ENCODE measurements around the gene FBXO42.
"Not testable (repeated sequence)": the region's sequence is repeated elsewhere in the genome, so short reads cannot be mapped to it uniquely, and the experiment has no call there.

Gene FBXO42

DNA sequence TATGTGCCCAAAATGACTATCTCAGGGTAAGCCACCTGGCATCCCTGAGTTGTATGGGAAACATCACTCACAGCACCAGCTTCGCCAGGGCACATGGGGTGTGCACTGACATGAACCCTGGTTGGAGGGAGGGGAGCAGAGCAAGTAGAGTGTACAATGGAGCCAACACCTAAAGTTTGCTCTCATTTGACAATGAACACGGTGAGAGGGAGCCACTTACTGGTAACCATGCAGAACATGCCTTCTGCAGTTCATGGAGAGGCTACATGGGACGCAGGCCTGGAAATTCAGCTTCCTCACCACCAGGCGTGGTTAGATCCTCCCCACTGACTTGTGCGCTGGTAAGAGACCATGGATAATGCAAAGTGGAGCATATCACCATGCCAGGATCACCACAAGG lies 105.3 kb downstream of the FBXO42 start:
- in situ Hi-C loops (cut with MboI; ENCODE audit: low sequenced_read_pairs): no loop called here

DNA sequence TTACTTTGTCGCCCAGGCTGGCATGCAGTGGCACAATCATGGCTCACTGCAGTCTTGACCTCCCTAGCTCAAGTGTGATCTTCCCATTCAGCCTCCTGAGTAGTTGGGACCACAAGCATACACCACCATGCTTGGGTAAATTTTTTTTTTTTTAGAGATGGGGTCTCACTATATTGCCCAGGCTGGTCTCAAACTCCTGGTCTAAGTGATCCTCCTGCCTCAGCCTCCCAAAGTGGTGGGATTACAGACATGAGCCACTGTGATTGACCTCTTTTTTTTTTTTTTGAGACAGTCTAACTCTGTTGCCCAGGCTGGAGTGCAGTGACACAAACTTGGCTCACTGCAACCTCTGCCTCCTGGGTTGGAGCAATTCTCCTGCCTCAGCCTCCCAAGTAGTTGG lies 106.0 kb downstream of the FBXO42 start:
- in situ Hi-C loops (cut with MboI; ENCODE audit: low sequenced_read_pairs): not testable (repeated sequence)

GRCh38 chr1:16245476-16246196 lies 106.6 kb downstream of the FBXO42 start:
- in situ Hi-C loops (cut with MboI; ENCODE audit: low sequenced_read_pairs): no loop called here

DNA sequence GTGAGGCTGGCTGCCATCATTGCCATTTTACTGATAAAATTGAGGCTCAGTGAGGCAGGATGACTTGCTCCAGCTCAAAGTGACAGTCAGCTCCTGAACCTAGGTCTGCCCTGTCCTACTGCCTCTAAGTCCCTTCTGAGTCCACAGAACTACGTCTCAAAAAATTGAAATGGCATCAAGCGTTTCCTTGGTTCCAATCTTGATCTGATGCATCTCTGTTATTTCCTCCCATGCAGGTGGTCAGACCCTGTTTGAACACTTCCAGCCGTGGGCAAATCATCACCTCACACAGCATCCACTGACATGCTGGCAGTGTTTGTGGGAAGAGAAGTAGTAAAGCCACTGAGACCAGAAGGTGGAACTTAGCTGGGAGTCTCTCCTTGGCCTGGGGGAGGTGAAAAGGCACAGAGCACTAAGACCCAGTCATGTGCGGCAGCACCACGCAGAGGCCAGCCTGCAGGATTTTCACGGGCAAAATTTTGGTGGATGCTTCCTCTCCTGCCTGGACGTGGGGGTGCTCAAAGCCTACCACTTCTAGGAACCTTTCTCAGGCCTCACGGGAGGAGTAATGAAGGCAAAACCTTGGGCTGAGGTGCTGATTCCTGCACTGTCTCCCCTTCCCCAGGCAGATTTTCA lies 107.5 kb downstream of the FBXO42 start:
- in situ Hi-C loops (cut with MboI; ENCODE audit: low sequenced_read_pairs): no loop called here

- in situ Hi-C loops (cut with MboI; ENCODE audit: low sequenced_read_pairs): no loop called here
Observed at GRCh38 chr1:16243936-16244649, 108.2 kb downstream of the FBXO42 start.

DNA sequence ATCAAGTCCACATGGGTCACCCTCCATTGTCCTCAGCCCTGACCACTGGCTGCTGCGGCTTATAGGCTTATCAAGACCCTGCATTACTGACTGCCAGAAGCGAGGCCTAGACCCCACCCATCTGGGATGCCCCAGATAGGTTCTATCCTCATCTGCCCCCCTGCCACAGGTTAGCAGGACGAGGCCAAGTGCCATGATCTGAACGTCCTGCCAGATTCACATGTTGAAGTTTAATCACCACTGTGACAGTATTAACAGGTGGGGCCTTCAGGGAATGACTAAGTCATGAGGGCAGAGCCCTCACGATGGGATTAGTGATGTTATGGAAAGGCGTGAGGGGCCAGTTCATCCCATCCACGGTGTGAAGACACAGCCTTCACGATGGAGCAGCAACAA lies 109.1 kb downstream of the FBXO42 start:
- in situ Hi-C loops (cut with MboI; ENCODE audit: low sequenced_read_pairs): no loop called here

DNA sequence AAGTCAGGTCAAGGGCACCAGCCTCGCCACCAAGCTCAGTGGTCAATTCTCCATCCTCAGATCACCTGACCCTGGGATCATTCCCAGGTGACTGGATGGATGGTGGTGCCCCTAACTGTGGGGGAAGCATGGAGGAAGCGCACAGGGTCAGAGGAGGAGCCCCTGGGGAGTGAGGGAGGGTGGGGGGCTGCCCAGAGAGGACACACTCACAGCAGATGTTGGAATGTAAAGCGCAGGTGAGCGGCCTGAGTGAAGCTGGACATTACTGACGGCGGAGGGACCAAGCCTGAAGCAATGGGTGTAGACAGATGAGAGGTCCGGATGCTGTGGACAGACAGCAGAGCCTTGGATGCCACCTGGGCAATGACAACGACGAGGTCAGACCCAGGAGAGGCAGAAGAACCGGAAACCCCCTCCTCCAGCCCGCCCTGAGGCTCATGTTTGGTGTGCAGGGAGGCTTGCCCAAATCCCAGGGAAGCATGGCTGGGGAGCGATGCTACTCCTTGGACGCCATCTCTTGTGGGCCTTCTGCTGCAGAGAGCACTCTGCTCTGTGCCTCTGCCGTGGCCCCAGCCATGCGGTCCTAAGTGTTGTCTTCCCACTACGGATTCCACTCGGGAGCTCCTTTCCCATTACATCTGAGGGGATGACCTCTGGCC lies 109.6 kb downstream of the FBXO42 start:
- in situ Hi-C loops (cut with MboI; ENCODE audit: low sequenced_read_pairs): no loop called here

- in situ Hi-C loops (cut with MboI; ENCODE audit: low sequenced_read_pairs): no loop called here
Observed at GRCh38 chr1:16241221-16241708, 111.0 kb downstream of the FBXO42 start.

DNA sequence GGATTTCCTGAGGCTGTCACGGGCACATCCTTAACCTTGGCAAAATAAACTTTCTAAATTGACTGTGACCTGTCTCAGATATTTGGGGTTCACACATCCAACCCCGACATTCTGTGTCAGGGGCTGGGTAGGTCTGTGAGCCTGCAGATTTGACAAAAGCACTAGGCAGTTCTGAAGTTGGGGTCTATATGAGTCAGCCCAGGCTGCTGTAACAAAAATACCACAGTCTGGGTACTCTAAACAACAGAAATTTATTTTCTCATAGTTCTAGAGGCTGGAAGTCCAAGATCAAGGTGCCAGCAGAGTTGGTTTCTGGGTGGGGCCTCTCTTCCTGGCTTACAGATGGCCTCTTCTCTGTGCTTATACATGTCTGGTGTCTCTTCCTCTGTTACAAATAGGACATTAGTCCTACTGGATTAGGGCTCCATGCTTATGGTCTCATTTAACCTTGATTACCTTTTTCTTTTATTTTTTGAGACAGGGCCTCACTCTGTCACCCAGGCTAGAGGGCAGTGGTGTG lies 112.2 kb downstream of the FBXO42 start:
- in situ Hi-C loops (cut with MboI; ENCODE audit: low sequenced_read_pairs): no loop called here

DNA sequence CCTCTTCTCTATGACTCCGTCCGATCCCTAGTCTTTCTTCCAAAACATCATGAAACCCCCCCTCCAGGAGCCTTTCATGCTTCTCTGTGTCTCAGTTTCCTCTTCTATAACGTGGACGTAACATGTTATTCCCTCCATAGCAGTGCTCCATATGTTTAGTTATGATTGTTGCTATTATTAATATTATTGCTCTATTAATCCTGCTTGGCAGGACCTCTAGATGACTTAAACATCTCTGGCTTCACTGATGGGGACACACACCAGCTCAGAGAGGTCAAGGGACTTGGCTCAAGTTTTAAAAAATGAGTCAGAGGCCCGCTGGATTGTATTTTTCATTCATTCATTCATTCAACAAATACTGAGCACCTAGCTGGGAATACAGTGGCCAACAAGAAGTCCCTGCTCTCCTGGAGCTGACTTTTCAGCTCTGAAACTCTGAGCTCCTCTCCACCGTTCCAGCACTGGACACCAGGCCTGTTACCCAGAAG lies 114.9 kb downstream of the FBXO42 start:
- in situ Hi-C loops (cut with MboI; ENCODE audit: low sequenced_read_pairs): no loop called here

- in situ Hi-C loops (cut with MboI; ENCODE audit: low sequenced_read_pairs): no loop called here
Observed at GRCh38 chr1:16236511-16237342, 115.6 kb downstream of the FBXO42 start, which contains the start of gene CPLANE2. Gene CPLANE2 (minus strand): TSS chr1:16237183. CDS start chr1:16236742, 441 bp downstream.

DNA sequence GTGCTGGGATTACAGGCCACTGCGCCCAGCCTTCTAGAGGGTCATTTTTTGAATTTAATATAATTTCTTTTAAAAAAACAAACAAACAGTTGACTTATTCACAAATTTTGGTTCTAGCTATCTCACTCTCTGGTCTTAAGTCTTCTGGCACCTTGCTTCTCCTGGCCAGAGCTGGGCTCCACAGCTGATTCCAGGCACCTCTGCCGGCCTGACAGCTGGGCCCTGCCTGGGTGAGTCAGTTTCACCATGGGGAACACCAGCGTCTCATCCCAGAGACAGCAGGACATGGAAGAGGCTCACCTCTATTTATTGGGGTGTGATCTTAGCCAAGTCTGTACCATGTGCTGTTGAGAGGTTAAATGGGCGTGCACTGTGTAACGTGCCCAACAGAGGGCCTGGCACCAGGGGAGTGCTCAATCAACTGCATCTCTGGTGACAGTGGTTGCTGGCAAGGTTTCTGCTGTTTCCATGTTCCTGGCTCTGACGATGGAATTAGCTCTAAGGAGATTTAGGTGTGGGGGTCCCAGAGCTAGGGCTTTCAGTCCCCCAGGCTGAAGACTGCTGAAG lies 116.3 kb downstream of the FBXO42 start:
- in situ Hi-C loops (cut with MboI; ENCODE audit: low sequenced_read_pairs): no loop called here

- in situ Hi-C loops (cut with MboI; ENCODE audit: low sequenced_read_pairs): no loop called here
Observed at GRCh38 chr1:16235347-16235746, 116.9 kb downstream of the FBXO42 start.

- in situ Hi-C loops (cut with MboI; ENCODE audit: low sequenced_read_pairs): no loop called here
Observed at GRCh38 chr1:16233431-16233830, 118.8 kb downstream of the FBXO42 start.

DNA sequence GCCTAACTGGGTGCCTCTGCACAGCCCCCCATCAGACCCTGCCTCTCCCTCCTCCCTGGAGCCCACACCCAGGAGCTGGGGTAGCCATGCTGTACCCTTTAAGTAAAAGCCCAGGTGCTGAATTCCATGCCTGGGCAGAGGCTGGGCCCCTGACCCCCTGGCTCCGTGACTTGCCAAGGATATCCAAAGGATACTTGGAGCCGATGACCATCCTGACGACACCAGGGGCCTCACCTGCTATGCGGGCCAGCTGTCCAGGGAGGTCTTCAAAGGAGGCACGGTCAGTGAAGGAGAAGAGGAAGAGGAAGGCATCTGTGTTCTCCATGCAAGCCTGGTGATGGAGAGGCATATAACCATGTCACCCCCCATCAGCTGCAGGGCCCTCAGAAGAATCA lies 120.0 kb downstream of the FBXO42 start:
- in situ Hi-C loops (cut with MboI; ENCODE audit: low sequenced_read_pairs): no loop called here

- in situ Hi-C loops (cut with MboI; ENCODE audit: low sequenced_read_pairs): no loop called here
Observed at GRCh38 chr1:16231331-16232315, 120.7 kb downstream of the FBXO42 start.

GRCh38 chr1:16230744-16231143 lies 121.5 kb downstream of the FBXO42 start:
- in situ Hi-C loops (cut with MboI; ENCODE audit: low sequenced_read_pairs): no loop called here

DNA sequence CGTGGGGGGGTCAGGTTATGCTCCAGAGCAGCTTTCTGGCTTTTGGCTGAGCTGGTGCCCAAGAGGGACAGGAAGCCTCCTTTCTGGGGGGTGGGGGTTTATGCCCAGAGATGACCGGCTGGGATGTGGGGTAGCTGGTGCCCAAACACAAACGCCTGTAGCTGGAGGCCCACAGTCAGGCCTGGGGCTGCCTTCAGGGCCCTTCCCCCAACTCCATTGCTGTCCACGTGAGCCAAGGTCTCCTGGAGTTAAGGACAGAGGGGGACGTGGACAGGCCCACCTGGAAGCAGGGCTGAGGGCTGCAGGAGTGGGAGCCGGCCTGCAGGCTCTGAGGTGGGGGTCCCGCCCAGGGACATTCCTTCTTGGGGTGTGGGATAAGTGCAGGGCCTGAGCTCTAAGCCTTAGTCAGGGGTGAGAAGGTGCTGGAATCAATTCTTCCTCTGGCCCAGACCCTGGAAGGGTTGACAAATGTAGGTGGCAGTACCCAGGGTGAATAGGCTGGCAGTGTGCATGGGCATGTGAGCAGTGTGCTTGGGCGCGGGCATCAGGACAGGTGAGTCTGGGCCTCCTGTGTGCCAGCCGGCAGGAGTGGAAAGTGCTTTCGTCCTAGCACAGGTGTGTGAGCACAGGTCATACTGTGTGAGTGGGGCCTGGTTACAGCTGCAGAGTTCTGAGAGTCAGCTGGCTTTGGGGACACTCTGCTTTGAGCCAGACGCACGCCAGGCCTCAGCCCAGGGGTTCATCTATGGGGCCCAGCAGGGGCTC lies 122.1 kb downstream of the FBXO42 start:
- in situ Hi-C loops (cut with MboI; ENCODE audit: low sequenced_read_pairs): no loop called here

Measured in HL-60/S4 (cell line).